Measurements from ENCODE around the gene DPP10.

DPP10 gene

GRCh38 chr2:114651933-114652332 lies 209.5 kb downstream of the DPP10 start:
- POLR2A ChIA-PET: no interaction called here
- CTCF ChIA-PET: no interaction called here
- no peak for DNase-seq (ENCODE audit: extremely low spot score)
- TF ChIP-seq ELF4 (IDR thresholded peaks at IDR 0.05) (no peak), TARDBP (IDR thresholded peaks at IDR 0.05) (no peak), SUZ12 (IDR thresholded peaks at IDR 0.05) (no peak), LEF1 (IDR thresholded peaks at IDR 0.05; ENCODE audit: borderline replicate concordance) (no peak), FOXM1 (IDR thresholded peaks at IDR 0.05; ENCODE audit: borderline replicate concordance) (no peak), L3MBTL2 (conservative IDR thresholded peaks at IDR 0.05) (no peak), SP1 (IDR thresholded peaks at IDR 0.05) (no peak), NFRKB (IDR thresholded peaks at IDR 0.05) (no peak), CTBP1 (IDR thresholded peaks at IDR 0.05; ENCODE audit: borderline replicate concordance) (no peak), FOXK2 (IDR thresholded peaks at IDR 0.05) (no peak), HDGF (IDR thresholded peaks at IDR 0.05; ENCODE audit: borderline replicate concordance) (no peak), BHLHE40 (IDR thresholded peaks at IDR 0.05; ENCODE audit: borderline replicate concordance) (no peak)

GRCh38 chr2:114659880-114660279 lies 217.4 kb downstream of the DPP10 start:
- CTCF ChIA-PET: no interaction called here
- TF ChIP-seq PKNOX1 (IDR thresholded peaks at IDR 0.05): no peak
- no peak for TF ChIP-seq BHLHE40 (IDR thresholded peaks at IDR 0.05; ENCODE audit: borderline replicate concordance)

GRCh38 chr2:114661971-114662939 lies 219.8 kb downstream of the DPP10 start:
- ChIA-PET CTCF (no interaction called here), POLR2A (no interaction called here)
- no peak for DNase-seq (ENCODE audit: extremely low spot score)
- no peak for TF ChIP-seq FOXA1 (IDR thresholded peaks at IDR 0.05)
- TF ChIP-seq FOXK2 (IDR thresholded peaks at IDR 0.05): no peak
- no peak for TF ChIP-seq SP1 (IDR thresholded peaks at IDR 0.05)
- no peak for TF ChIP-seq CTBP1 (IDR thresholded peaks at IDR 0.05; ENCODE audit: borderline replicate concordance)
- no peak for TF ChIP-seq ZNF384 (IDR thresholded peaks at IDR 0.05)
- TF ChIP-seq NFRKB (IDR thresholded peaks at IDR 0.05): no peak
- TF ChIP-seq ARNT (IDR thresholded peaks at IDR 0.05): no peak
- TF ChIP-seq LEF1 (IDR thresholded peaks at IDR 0.05; ENCODE audit: borderline replicate concordance): no peak

More at GRCh38 chr2:114659880-114660279, 217.4 kb downstream of the DPP10 start:
- POLR2A ChIA-PET: no interaction called here
- DNase-seq (ENCODE audit: extremely low spot score): no peak

GRCh38 chr2:114668415-114668814 lies 226.0 kb downstream of the DPP10 start:
- POLR2A ChIA-PET: no interaction called here
- DNase-seq (ENCODE audit: extremely low spot score): no peak
- CTCF ChIA-PET: no interaction called here
- no peak for TF ChIP-seq SUZ12 (IDR thresholded peaks at IDR 0.05)
- no peak for TF ChIP-seq FOXA1 (IDR thresholded peaks at IDR 0.05)
- TF ChIP-seq TARDBP (IDR thresholded peaks at IDR 0.05): no peak
- TF ChIP-seq CTBP1 (IDR thresholded peaks at IDR 0.05; ENCODE audit: borderline replicate concordance): no peak
- no peak for TF ChIP-seq FOXM1 (IDR thresholded peaks at IDR 0.05; ENCODE audit: borderline replicate concordance)
- TF ChIP-seq PKNOX1 (IDR thresholded peaks at IDR 0.05): no peak
- TF ChIP-seq ZNF384 (IDR thresholded peaks at IDR 0.05): no peak
- TF ChIP-seq BHLHE40 (IDR thresholded peaks at IDR 0.05; ENCODE audit: borderline replicate concordance): no peak
- TF ChIP-seq LEF1 (IDR thresholded peaks at IDR 0.05; ENCODE audit: borderline replicate concordance): no peak
- no peak for TF ChIP-seq NFRKB (IDR thresholded peaks at IDR 0.05)
- no peak for TF ChIP-seq L3MBTL2 (conservative IDR thresholded peaks at IDR 0.05)
- TF ChIP-seq FOXK2 (IDR thresholded peaks at IDR 0.05): no peak
- TF ChIP-seq HDGF (IDR thresholded peaks at IDR 0.05; ENCODE audit: borderline replicate concordance): no peak

- ChIA-PET CTCF (no interaction called here), POLR2A (no interaction called here)
- DNase-seq (ENCODE audit: extremely low spot score): no peak
- no peak for TF ChIP-seq FOXK2 (IDR thresholded peaks at IDR 0.05)
- TF ChIP-seq HDGF (IDR thresholded peaks at IDR 0.05; ENCODE audit: borderline replicate concordance): no peak
- TF ChIP-seq CTBP1 (IDR thresholded peaks at IDR 0.05; ENCODE audit: borderline replicate concordance): no peak
- no peak for TF ChIP-seq ELF4 (IDR thresholded peaks at IDR 0.05)
- no peak for TF ChIP-seq ARNT (IDR thresholded peaks at IDR 0.05)
- no peak for TF ChIP-seq SP1 (IDR thresholded peaks at IDR 0.05)
- no peak for TF ChIP-seq NFRKB (IDR thresholded peaks at IDR 0.05)
- no peak for TF ChIP-seq FOXM1 (IDR thresholded peaks at IDR 0.05; ENCODE audit: borderline replicate concordance)
- no peak for TF ChIP-seq FOXA1 (IDR thresholded peaks at IDR 0.05)
- no peak for TF ChIP-seq SUZ12 (IDR thresholded peaks at IDR 0.05)
- no peak for TF ChIP-seq BHLHE40 (IDR thresholded peaks at IDR 0.05; ENCODE audit: borderline replicate concordance)
- no peak for TF ChIP-seq LEF1 (IDR thresholded peaks at IDR 0.05; ENCODE audit: borderline replicate concordance)
Measured at GRCh38 chr2:114683251-114683650, 240.8 kb downstream of the DPP10 start.

GRCh38 chr2:114684403-114684802 lies 242.0 kb downstream of the DPP10 start:
- CTCF ChIA-PET: no interaction called here
- DNase-seq (ENCODE audit: extremely low spot score): no peak
- TF ChIP-seq ARNT (IDR thresholded peaks at IDR 0.05): no peak
- TF ChIP-seq FOXK2 (IDR thresholded peaks at IDR 0.05): no peak
- no peak for TF ChIP-seq TARDBP (IDR thresholded peaks at IDR 0.05)
- no peak for TF ChIP-seq ELF4 (IDR thresholded peaks at IDR 0.05)
- TF ChIP-seq ZNF384 (IDR thresholded peaks at IDR 0.05): no peak
- no peak for TF ChIP-seq CTBP1 (IDR thresholded peaks at IDR 0.05; ENCODE audit: borderline replicate concordance)
- no peak for TF ChIP-seq FOXA1 (IDR thresholded peaks at IDR 0.05)
- no peak for TF ChIP-seq HDGF (IDR thresholded peaks at IDR 0.05; ENCODE audit: borderline replicate concordance)
- TF ChIP-seq LEF1 (IDR thresholded peaks at IDR 0.05; ENCODE audit: borderline replicate concordance): no peak
- no peak for TF ChIP-seq FOXM1 (IDR thresholded peaks at IDR 0.05; ENCODE audit: borderline replicate concordance)
- TF ChIP-seq SP1 (IDR thresholded peaks at IDR 0.05): no peak
- TF ChIP-seq PKNOX1 (IDR thresholded peaks at IDR 0.05): no peak
- TF ChIP-seq SUZ12 (IDR thresholded peaks at IDR 0.05): no peak
- TF ChIP-seq L3MBTL2 (conservative IDR thresholded peaks at IDR 0.05): no peak
- TF ChIP-seq NFRKB (IDR thresholded peaks at IDR 0.05): no peak
- POLR2A ChIA-PET: no interaction called here
